HUDEP-2 (cell line): Measurements from ENCODE around the gene WDR81.
"Not testable (repeated sequence)": the region's sequence is repeated elsewhere in the genome, so short reads cannot be mapped to it uniquely, and the experiment has no call there.

ENCODE experiments used
- DNase-seq, 76 experiments: peaks; one replicate each; lab custom pipeline; 2025; ENCODE audit not compliant: unreplicated experiment in 76 of 76; lab: John Stamatoyannopoulos, UW

Gene WDR81

GRCh38 chr17:1752425-1753262 lies 28.1 kb downstream of the WDR81 start:
- no peak for DNase-seq

- no peak for DNase-seq
These were observed 29.4 kb downstream of the WDR81 start for GRCh38 chr17:1753767-1754429.

GRCh38 chr17:1754430-1755112 lies 30.1 kb downstream of the WDR81 start:
- DNase-seq: no peak

GRCh38 chr17:1755252-1755826 lies 30.8 kb downstream of the WDR81 start:
- DNase-seq: peak in 1 of 76 experiments; percentile 11

GRCh38 chr17:1755827-1756262 lies 31.3 kb downstream of the WDR81 start:
- no peak for DNase-seq

GRCh38 chr17:1758807-1759206 lies 34.3 kb downstream of the WDR81 start:
- no peak for DNase-seq

GRCh38 chr17:1759529-1759928 lies 35.0 kb downstream of the WDR81 start:
- DNase-seq: no peak

- peak in 10 of 76 experiments; percentile 23 to 82 (median 44) for DNase-seq
These were observed 37.9 kb downstream of the WDR81 start for GRCh38 chr17:1762233-1762900.

GRCh38 chr17:1762901-1763898 lies 38.7 kb downstream of the WDR81 start:
- peak in 63 of 76 experiments; percentile 18 to 82 (median 54) for DNase-seq

- DNase-seq: peak in 71 of 76 experiments; percentile 19 to 78 (median 59)
These were observed 39.8 kb downstream of the WDR81 start for GRCh38 chr17:1764284-1764683.

GRCh38 chr17:1764705-1765104 lies 40.2 kb downstream of the WDR81 start:
- not testable (repeated sequence) for DNase-seq

- DNase-seq: no peak
These were observed 41.1 kb downstream of the WDR81 start for GRCh38 chr17:1765576-1765975.

GRCh38 chr17:1766382-1767135 lies 42.1 kb downstream of the WDR81 start:
- peak in 16 of 76 experiments; percentile 4 to 27 (median 12) for DNase-seq

GRCh38 chr17:1767358-1767757 lies 42.9 kb downstream of the WDR81 start:
- no peak for DNase-seq

GRCh38 chr17:1769822-1770477 lies 45.4 kb downstream of the WDR81 start:
- no peak for DNase-seq

- not testable (repeated sequence) for DNase-seq
These were observed 48.6 kb downstream of the WDR81 start for GRCh38 chr17:1773000-1773695.

GRCh38 chr17:1773696-1774181 lies 49.2 kb downstream of the WDR81 start:
- DNase-seq: peak in 15 of 76 experiments; percentile 15 to 45 (median 22)
